B cell (primary cell): ENCODE data around the gene TSPAN31. TPM values are rescaled to one million over a fixed set of nuclear protein-coding genes. Genes with fewer than 3 reads are reported as not detected.

Source experiments
- ATAC-seq: fragments of 200-7000 bp; cut with Tn5 transposase; one replicate; pipeline ENCODE4 v1.10.0; 2021; ENCODE audit warnings: low read depth, mild to moderate bottlenecking, moderate number of reproducible peaks, moderate library complexity
- CTCF ChIA-PET: fragments of 350-600 bp; sonication (Branson Sonifier 250); formaldehyde crosslinking; loops from one replicate; lab custom pipeline; 2021; ENCODE audit warnings: antibody characterized with exemption, inconsistent platforms; lab: Charles Lee
- POLR2A ChIA-PET: fragments of 350-600 bp; sonication (Branson Sonifier 250); formaldehyde crosslinking; loops from one replicate; lab custom pipeline; 2021; ENCODE audit warnings: antibody characterized with exemption; lab: Charles Lee
- DNase-seq: peaks from one replicate; pipeline ENCODE4 v3.0.0; 2013
- H2AFZ ChIP-seq: 2 replicates; pipeline ENCODE4 v1.6.1; 2012; ENCODE audit warnings: mild to moderate bottlenecking, low read depth, low read length; ENCODE audit not compliant: insufficient read depth, poor library complexity, severe bottlenecking
- H3K27ac ChIP-seq, 2 donors: 1 replicate in 1 of 2; 2 replicates in 1 of 2; pipeline ENCODE4 v1.5.1; 2012 to 2013; ENCODE audit warnings: low read length in 2 of 2, mild to moderate bottlenecking in 2 of 2, moderate library complexity in 1 of 2
- H3K27me3 ChIP-seq, 4 experiments: fragments of 200-600 bp in 1 of 4; sonication (generic) in 1 of 4; replicated peaks in 1 of 4; 1 replicate in 2 of 4; 2 replicates in 2 of 4; pipeline versions ENCODE4 v1.6.1 to v1.7.0; 2013 to 2016; ENCODE audit warnings: low read length in 3 of 4, mild to moderate bottlenecking in 2 of 4, mixed read lengths in 1 of 4, moderate library complexity in 1 of 4; ENCODE audit not compliant: insufficient read depth in 4 of 4, control insufficient read depth in 3 of 4; ENCODE audit errors: control extremely low read depth in 1 of 4
- H3K36me3 ChIP-seq, 2 experiments: replicated peaks in 1 of 2; 1 replicate in 1 of 2; 2 replicates in 1 of 2; pipeline versions ENCODE4 v1.6.1 to v1.7.1; 2013; ENCODE audit warnings: low read length in 1 of 2; ENCODE audit not compliant: insufficient read depth in 2 of 2, control insufficient read depth in 1 of 2; ENCODE audit errors: control extremely low read depth in 1 of 2, extremely low read depth in 1 of 2
- H3K4me1 ChIP-seq, 2 donors: fragments of 200-600 bp in 1 of 2; sonication (generic) in 1 of 2; 1 replicate in 1 of 2; 2 replicates in 1 of 2; pipeline versions ENCODE4 v1.5.1 to v1.6.1; 2013 to 2017; ENCODE audit warnings: low read length in 2 of 2; ENCODE audit not compliant: control insufficient read depth in 2 of 2, insufficient read depth in 2 of 2
- H3K4me2 ChIP-seq: replicated peaks from 2 replicates; pipeline ENCODE3; 2012; ENCODE audit warnings: mild to moderate bottlenecking, low read depth, low read length; ENCODE audit not compliant: poor library complexity, severe bottlenecking
- H3K4me3 ChIP-seq, 5 experiments: fragments of 200-600 bp in 1 of 5; sonication (generic) in 1 of 5; 1 replicate in 3 of 5; 2 replicates in 2 of 5; pipeline versions ENCODE4 v1.5.1 to v1.7.0; 2011 to 2016; ENCODE audit warnings: low read length in 4 of 5, mild to moderate bottlenecking in 4 of 5, low read depth in 2 of 5, control low read depth in 1 of 5, moderate library complexity in 1 of 5; ENCODE audit not compliant: insufficient read depth in 1 of 5; ENCODE audit errors: control extremely low read depth in 1 of 5, extremely low read depth in 1 of 5
- H3K79me2 ChIP-seq: fragments of 200-600 bp; sonication (generic); one replicate; pipeline ENCODE4 v1.6.0; 2016; ENCODE audit warnings: low read length; ENCODE audit not compliant: control insufficient read depth, insufficient read depth
- H3K9ac ChIP-seq: fragments of 200-600 bp; sonication (generic); 2 replicates; pipeline ENCODE4 v1.6.1; 2017; ENCODE audit warnings: mild to moderate bottlenecking, low read length, moderate library complexity
- H3K9me3 ChIP-seq, 3 donors: one replicate each; pipeline versions ENCODE4 v1.6.1 to v1.7.1; 2013; ENCODE audit warnings: low read length in 2 of 3; ENCODE audit not compliant: control insufficient read depth in 2 of 3, insufficient read depth in 1 of 3; ENCODE audit errors: control extremely low read depth in 1 of 3
- H4K20me1 ChIP-seq: 2 replicates; pipeline ENCODE4 v1.6.0; 2012; ENCODE audit warnings: mild to moderate bottlenecking, low read length; ENCODE audit not compliant: insufficient read depth, control insufficient read depth, poor library complexity, severe bottlenecking
- H3K27ac Mint-ChIP-seq: one replicate; pipeline ENCODE4 v1.8.0; 2021; ENCODE audit warnings: mixed read lengths
- H3K27me3 Mint-ChIP-seq: one replicate; pipeline ENCODE4 v1.8.0; 2021; ENCODE audit warnings: mixed read lengths
- H3K4me1 Mint-ChIP-seq: one replicate; pipeline ENCODE4 v1.8.0; 2021; ENCODE audit warnings: mixed read lengths
- H3K4me3 Mint-ChIP-seq: one replicate; pipeline ENCODE4 v1.8.0; 2021; ENCODE audit warnings: mixed read lengths
- H3K9me3 Mint-ChIP-seq: one replicate; pipeline ENCODE4 v1.8.0; 2022; ENCODE audit warnings: mixed read lengths; ENCODE audit not compliant: insufficient read depth
- EZH2 ChIP-seq: IDR thresholded peaks from 2 replicates; pipeline ENCODE4 v1.6.1; 2012; ENCODE audit warnings: borderline replicate concordance, low read depth, mild to moderate bottlenecking, moderate library complexity, low read length; ENCODE audit not compliant: insufficient read depth, poor library complexity, severe bottlenecking
- WGBS: methylation state at CpG from one replicate; pipeline ENCODE4 v1.1.5; 2013; ENCODE audit warnings: missing lambda C conversion rate; ENCODE audit not compliant: insufficient coverage; 5-methylcytosine and 5-hydroxymethylcytosine counted together
- intact Hi-C: fragments of 100-400 bp; cut with micrococcal nuclease; formaldehyde crosslinking; loops from one replicate; pipeline ENCODE4 v1.10.0; 2022
- polyA plus RNA-seq: library from polyadenylated mRNA; depleted of rRNA; stranded (reverse); fragments of >200 nt; gene quantifications from 2 replicates; pipeline ENCODE4 v1.2.3, GENCODE V29; 2012
- total RNA-seq, 2 donors: library from RNA; stranded (reverse); fragments of 120-200 nt in 1 of 2; gene quantifications; 1 replicate in 1 of 2; 2 replicates in 1 of 2; pipeline versions ENCODE4 v1.2.3 to v1.2.4, GENCODE V29; 2013 to 2022
- TF ChIP-seq, protein P1 (sequence below): fragments of 200-600 bp; IDR thresholded peaks from one replicate; pipeline ENCODE4 v1.8.0; 2022; ENCODE audit warnings: antibody characterized with exemption, mild to moderate bottlenecking

The TSPAN31 gene
- total and polyA plus RNA-seq, 2 donors (not counting 1 experiment from before 2014, with no cell fraction given), result 24.0 to 29.6 TPM

GRCh38 chr12:57751432-57751787 lies 6.6 kb downstream of the TSPAN31 start:
- Mint-ChIP-seq H3K27ac (peak overlapping the region; percentile 95), H3K9me3 (no peaks in the 10 kb centered on the region), H3K4me1 (peaks cover 49% of the 10 kb centered on the region), H3K4me3 (peak overlapping the region; percentile 91), H3K27me3 (no peaks in the 10 kb centered on the region)
- Histone ChIP-seq H3K27me3 (no peaks in the 10 kb centered on the region), H3K27ac (peak overlapping the region; percentile 66 to 85), H3K4me3 (peak overlapping the region; percentile 51 to 84 (median 78)), H3K36me3 (peaks cover 2 to 40% of the 10 kb centered on the region in 2 experiments), H3K79me2 (peaks cover 22% of the 10 kb centered on the region), H2AFZ (peak overlapping the region; percentile 90), H3K9me3 (no peaks in the 10 kb centered on the region), H4K20me1 (peaks cover 7% of the 10 kb centered on the region), H3K4me2 (peak overlapping the region; percentile 85), H3K9ac (peak overlapping the region; percentile 75), H3K4me1 (peaks cover 33 to 45% of the 10 kb centered on the region in 2 donors)
- 20% methylated on average over 7 of the region's 8 CpGs for WGBS
- DNase-seq (no peak), ATAC-seq (no peak)
- ChIA-PET CTCF (interaction anchor here (0.7 to 1.2 kb wide), 2 partner anchors 10 to 38 kb away, joined by 8 to 9 read pairs; no protein-coding TSS in a partner anchor), POLR2A (no interaction called here)
- intact Hi-C loops, result loop anchor here (5.0 to 10.0 kb wide), 5 partner anchors 267 to 1634 kb away; partner anchors contain the start of genes GLI1, INHBE, MARS1 and NAB2
- TF ChIP-seq, protein P1, sequence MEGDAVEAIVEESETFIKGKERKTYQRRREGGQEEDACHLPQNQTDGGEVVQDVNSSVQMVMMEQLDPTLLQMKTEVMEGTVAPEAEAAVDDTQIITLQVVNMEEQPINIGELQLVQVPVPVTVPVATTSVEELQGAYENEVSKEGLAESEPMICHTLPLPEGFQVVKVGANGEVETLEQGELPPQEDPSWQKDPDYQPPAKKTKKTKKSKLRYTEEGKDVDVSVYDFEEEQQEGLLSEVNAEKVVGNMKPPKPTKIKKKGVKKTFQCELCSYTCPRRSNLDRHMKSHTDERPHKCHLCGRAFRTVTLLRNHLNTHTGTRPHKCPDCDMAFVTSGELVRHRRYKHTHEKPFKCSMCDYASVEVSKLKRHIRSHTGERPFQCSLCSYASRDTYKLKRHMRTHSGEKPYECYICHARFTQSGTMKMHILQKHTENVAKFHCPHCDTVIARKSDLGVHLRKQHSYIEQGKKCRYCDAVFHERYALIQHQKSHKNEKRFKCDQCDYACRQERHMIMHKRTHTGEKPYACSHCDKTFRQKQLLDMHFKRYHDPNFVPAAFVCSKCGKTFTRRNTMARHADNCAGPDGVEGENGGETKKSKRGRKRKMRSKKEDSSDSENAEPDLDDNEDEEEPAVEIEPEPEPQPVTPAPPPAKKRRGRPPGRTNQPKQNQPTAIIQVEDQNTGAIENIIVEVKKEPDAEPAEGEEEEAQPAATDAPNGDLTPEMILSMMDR, result no peak
- TF ChIP-seq EZH2, result no peak

- WGBS, result under 1% methylated on average over 47 of the region's 58 CpGs
- intact Hi-C loops, result loop anchor here (1.0 to 10.0 kb wide), 10 partner anchors 8 to 1635 kb away; partner anchors contain the start of genes DCTN2, DDIT3, EEF1AKMT3 and GLI1
- Histone ChIP-seq H3K79me2 (peaks cover 22% of the 10 kb centered on the region), H2AFZ (peak within 1 kb of the TSS; percentile 90), H3K36me3 (peaks cover 2 to 37% of the 10 kb centered on the region in 2 experiments), H3K4me3 (peak within 1 kb of the TSS; percentile 51 to 84 (median 78)), H3K9ac (peak within 1 kb of the TSS; percentile 75), H3K4me1 (peaks cover 39 to 50% of the 10 kb centered on the region in 2 donors), H3K27ac (peak within 1 kb of the TSS; percentile 74 to 98), H3K27me3 (no peaks in the 10 kb centered on the region), H4K20me1 (peaks cover 10% of the 10 kb centered on the region), H3K9me3 (no peaks in the 10 kb centered on the region), H3K4me2 (peak within 1 kb of the TSS; percentile 85)
- H3K27ac Mint-ChIP-seq, result peak within 1 kb of the TSS; percentile 95
- peak; percentile 78 for ATAC-seq
- H3K4me3 Mint-ChIP-seq, result peak within 1 kb of the TSS; percentile 91
- H3K27me3 Mint-ChIP-seq, result no peaks in the 10 kb centered on the region
- DNase-seq, result peak; percentile 100
- TF ChIP-seq, protein P1, result no peak
- no peak for TF ChIP-seq EZH2
- ChIA-PET CTCF (interaction anchor here (0.7 to 1.2 kb wide), 4 partner anchors 10 to 995 kb away, joined by 3 to 9 read pairs (median 6); no protein-coding TSS in a partner anchor), POLR2A (no interaction called here)
- H3K9me3 Mint-ChIP-seq, result no peaks in the 10 kb centered on the region
- H3K4me1 Mint-ChIP-seq, result peaks cover 55% of the 10 kb centered on the region
These were observed 7.2 kb downstream of the TSPAN31 start, which contains the start of gene CDK4 for GRCh38 chr12:57751788-57752667. CDK4 (minus strand) TSS chr12:57752310; CDS start chr12:57751717, 593 bp downstream.
